ENCODE data around the gene SLC37A3.

DNA sequence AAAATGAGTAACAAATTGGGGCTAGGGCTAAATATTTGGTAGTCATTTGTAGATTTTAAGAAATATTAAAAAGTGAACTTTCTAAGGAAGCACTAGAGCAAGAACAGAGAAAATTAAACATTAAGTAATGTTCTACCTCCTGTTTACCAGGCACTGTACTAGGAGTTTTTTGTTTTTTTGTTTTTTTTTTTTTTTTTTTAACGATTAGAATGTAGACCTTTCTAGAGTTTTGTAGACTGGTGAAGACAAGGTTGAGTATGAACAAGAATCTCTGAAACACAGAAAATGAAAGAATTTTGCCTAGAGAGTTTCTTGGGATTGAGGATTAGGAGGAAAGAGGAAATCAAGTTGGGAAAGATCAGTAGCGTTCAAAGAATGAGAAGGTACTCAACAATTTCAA is 73.6 kb downstream of the SLC37A3 start:
- TF ChIP-seq CTCF (IDR thresholded peaks at IDR 0.05; ENCODE audit: poor library complexity) (no peak), EZH2 (IDR thresholded peaks at IDR 0.05; ENCODE audit: borderline replicate concordance) (no peak), EZH2phosphoT487 (IDR thresholded peaks at IDR 0.05; ENCODE audit: low read depth, severe bottlenecking, unreplicated experiment) (no peak)
